ENCODE measurements around the gene NTMT2. TPM values are rescaled to one million over a fixed set of nuclear protein-coding genes. Genes with fewer than 3 reads are reported as not detected.

The NTMT2 gene
- total and polyA plus RNA-seq, 9 of the 15 experiments (the other 6 are each of a cell fraction or from before 2014, with no cell fraction given) = not detected

DNA sequence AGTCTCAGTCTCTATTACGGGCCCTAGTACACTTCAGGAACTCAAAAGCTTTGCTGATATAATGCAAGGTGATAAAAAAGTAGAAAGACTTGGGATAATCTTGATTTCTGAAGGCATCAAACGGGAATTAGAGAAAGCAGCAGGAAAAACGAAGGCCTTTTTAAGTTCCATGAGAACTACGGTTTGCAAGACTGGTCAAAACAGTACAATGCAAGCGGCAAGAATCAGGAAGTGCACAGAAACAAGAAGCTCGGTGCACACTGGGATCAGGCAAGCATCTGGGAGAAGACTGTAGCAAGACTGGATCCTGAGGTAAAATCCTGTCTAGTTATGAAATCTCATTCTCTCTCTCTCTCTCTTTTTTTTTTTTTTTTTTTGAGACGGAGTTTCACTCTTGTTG is 28.6 kb downstream of the NTMT2 start (continued):
- TF ChIP-seq NCOA1 (IDR thresholded peaks at IDR 0.05; ENCODE audit: low read depth) (no peak), FOXA1 (IDR thresholded peaks at IDR 0.05; ENCODE audit: borderline replicate concordance) (no peak), THAP12 (CRISPR knock-in tag; IDR thresholded peaks at IDR 0.05) (no peak), STAG1 (CRISPR knock-in tag; IDR thresholded peaks at IDR 0.05; ENCODE audit: borderline replicate concordance) (no peak), SNAPC5 (CRISPR knock-in tag; IDR thresholded peaks at IDR 0.05) (no peak), RNF2 (IDR thresholded peaks at IDR 0.05) (no peak), ZNF444 (CRISPR knock-in tag; IDR thresholded peaks at IDR 0.05) (no peak), SNRNP70 (optimal IDR thresholded peaks at IDR 0.05; ENCODE audit: low read depth, low read length) (no peak), ZBTB7A (IDR thresholded peaks at IDR 0.05; ENCODE audit: borderline replicate concordance, control insufficient read depth, low read depth, low read length) (no peak), ZNF707 (CRISPR knock-in tag; conservative IDR thresholded peaks at IDR 0.05) (no peak)
- TF ChIP-seq, protein P1, sequence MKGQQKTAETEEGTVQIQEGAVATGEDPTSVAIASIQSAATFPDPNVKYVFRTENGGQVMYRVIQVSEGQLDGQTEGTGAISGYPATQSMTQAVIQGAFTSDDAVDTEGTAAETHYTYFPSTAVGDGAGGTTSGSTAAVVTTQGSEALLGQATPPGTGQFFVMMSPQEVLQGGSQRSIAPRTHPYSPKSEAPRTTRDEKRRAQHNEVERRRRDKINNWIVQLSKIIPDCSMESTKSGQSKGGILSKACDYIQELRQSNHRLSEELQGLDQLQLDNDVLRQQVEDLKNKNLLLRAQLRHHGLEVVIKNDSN (CRISPR knock-in tag; IDR thresholded peaks at IDR 0.05) = no peak
